ENCODE measurements around the gene IRF1.

- TF ChIP-seq CBX5 (IDR thresholded peaks at IDR 0.05; ENCODE audit: low read depth, low read length) (no peak), EZH2 (IDR thresholded peaks at IDR 0.05; ENCODE audit: low read depth, low read length, severe bottlenecking) (no peak), CTCF (IDR thresholded peaks at IDR 0.05; ENCODE audit: control extremely low read depth in 1 of 3, insufficient read depth in 1 of 3, low read depth in 1 of 3, low read length in 3 of 3) (no peak)
Measured at GRCh38 chr5:132463811-132464155, 26.8 kb downstream of the IRF1 start.

Measured in H1 (cell line).